ENCODE measurements around the gene NPAS3.

Gene NPAS3

GRCh38 chr14:33774723-33775470 lies 836.2 kb downstream of the NPAS3 start:
- TF ChIP-seq CTCF (IDR thresholded peaks at IDR 0.05; ENCODE audit: unreplicated experiment in 3 of 3): no peak
- Mint-ChIP-seq H3K27me3 (ENCODE audit: low read depth) (peaks cover 7% of the 10 kb centered on the region), H3K4me3 (no peak overlapping the region), H3K9me3 (no peaks in the 10 kb centered on the region), H3K4me1 (peaks cover 6% of the 10 kb centered on the region), H3K36me3 (ENCODE audit: low read depth) (peaks cover 6% of the 10 kb centered on the region), H3K27ac (no peak overlapping the region)

- H3K4me1 Mint-ChIP-seq: peaks cover 12% of the 10 kb centered on the region
- H3K9me3 Mint-ChIP-seq: no peaks in the 10 kb centered on the region
- H3K27ac Mint-ChIP-seq: no peak overlapping the region
- H3K36me3 Mint-ChIP-seq (ENCODE audit: low read depth): peaks cover 7% of the 10 kb centered on the region
- no peak for TF ChIP-seq CTCF (IDR thresholded peaks at IDR 0.05; ENCODE audit: unreplicated experiment in 3 of 3)
- H3K4me3 Mint-ChIP-seq: no peak overlapping the region
- peaks cover 7% of the 10 kb centered on the region for H3K27me3 Mint-ChIP-seq (ENCODE audit: low read depth)
These were observed 838.2 kb downstream of the NPAS3 start for GRCh38 chr14:33776871-33777270.

GRCh38 chr14:33777681-33778080 lies 839.0 kb downstream of the NPAS3 start:
- Mint-ChIP-seq H3K9me3 (no peaks in the 10 kb centered on the region), H3K36me3 (ENCODE audit: low read depth) (peaks cover 7% of the 10 kb centered on the region)

GRCh38 chr14:33780035-33780434 lies 841.4 kb downstream of the NPAS3 start:
- H3K4me1 Mint-ChIP-seq: peaks cover 17% of the 10 kb centered on the region
- peaks cover 11% of the 10 kb centered on the region for H3K36me3 Mint-ChIP-seq (ENCODE audit: low read depth)
- H3K4me3 Mint-ChIP-seq: no peak overlapping the region
- no peak overlapping the region for H3K27ac Mint-ChIP-seq
- TF ChIP-seq CTCF (IDR thresholded peaks at IDR 0.05; ENCODE audit: unreplicated experiment in 3 of 3): no peak
- H3K27me3 Mint-ChIP-seq (ENCODE audit: low read depth): peaks cover 8% of the 10 kb centered on the region
- no peaks in the 10 kb centered on the region for H3K9me3 Mint-ChIP-seq

More at GRCh38 chr14:33777681-33778080, 839.0 kb downstream of the NPAS3 start:
- Mint-ChIP-seq H3K4me1 (peaks cover 12% of the 10 kb centered on the region), H3K27me3 (ENCODE audit: low read depth) (peaks cover 11% of the 10 kb centered on the region), H3K4me3 (no peak overlapping the region), H3K27ac (no peak overlapping the region)
- TF ChIP-seq CTCF (IDR thresholded peaks at IDR 0.05; ENCODE audit: unreplicated experiment in 3 of 3): no peak

GRCh38 chr14:33781236-33781635 lies 842.6 kb downstream of the NPAS3 start:
- peaks cover 9% of the 10 kb centered on the region for H3K36me3 Mint-ChIP-seq (ENCODE audit: low read depth)
- no peak overlapping the region for H3K27ac Mint-ChIP-seq
- H3K27me3 Mint-ChIP-seq (ENCODE audit: low read depth): peaks cover 14% of the 10 kb centered on the region
- H3K4me3 Mint-ChIP-seq: no peak overlapping the region
- H3K9me3 Mint-ChIP-seq: no peaks in the 10 kb centered on the region
- TF ChIP-seq CTCF (IDR thresholded peaks at IDR 0.05; ENCODE audit: unreplicated experiment in 3 of 3): no peak
- peaks cover 17% of the 10 kb centered on the region for H3K4me1 Mint-ChIP-seq

GRCh38 chr14:33782923-33783322 lies 844.2 kb downstream of the NPAS3 start:
- Mint-ChIP-seq H3K4me1 (peaks cover 11% of the 10 kb centered on the region), H3K4me3 (no peak overlapping the region), H3K27ac (no peak overlapping the region), H3K36me3 (ENCODE audit: low read depth) (peaks cover 8% of the 10 kb centered on the region), H3K9me3 (no peaks in the 10 kb centered on the region), H3K27me3 (ENCODE audit: low read depth) (peaks cover 25% of the 10 kb centered on the region)
- no peak for TF ChIP-seq CTCF (IDR thresholded peaks at IDR 0.05; ENCODE audit: unreplicated experiment in 3 of 3)

All from nephron (organoid).